HEK293T (cell line): ENCODE results near the gene ORC1.

Source experiments
- ARNT ChIP-seq: fragments of 450-650 bp; IDR thresholded peaks from 2 replicates; pipeline ENCODE4 v1.6.1; 2017; ENCODE audit warnings: mild to moderate bottlenecking
- BHLHE40 ChIP-seq: fragments of 450-650 bp; IDR thresholded peaks from 2 replicates; pipeline ENCODE4 v1.6.1; 2016; ENCODE audit warnings: mild to moderate bottlenecking, moderate library complexity, borderline replicate concordance
- ELF4 ChIP-seq: fragments of 450-650 bp; IDR thresholded peaks from 2 replicates; pipeline ENCODE4 v1.6.1; 2017; ENCODE audit warnings: antibody characterized with exemption
- FOXA1 ChIP-seq: fragments of 450-650 bp; IDR thresholded peaks from 2 replicates; pipeline ENCODE4 v1.6.1; 2016; ENCODE audit warnings: mild to moderate bottlenecking
- FOXK2 ChIP-seq: fragments of 450-650 bp; IDR thresholded peaks from 2 replicates; pipeline ENCODE4 v1.6.1; 2016; ENCODE audit warnings: mild to moderate bottlenecking
- FOXM1 ChIP-seq: fragments of 450-650 bp; IDR thresholded peaks from 2 replicates; pipeline ENCODE4 v1.6.1; 2017; ENCODE audit warnings: mild to moderate bottlenecking, borderline replicate concordance
- NFRKB ChIP-seq: fragments of 450-650 bp; IDR thresholded peaks from 2 replicates; pipeline ENCODE4 v1.6.1; 2016; ENCODE audit warnings: mild to moderate bottlenecking, moderate library complexity
- SP1 ChIP-seq: fragments of 450-650 bp; IDR thresholded peaks from 2 replicates; pipeline ENCODE4 v1.6.1; 2017
- SUZ12 ChIP-seq: fragments of 450-650 bp; IDR thresholded peaks from 2 replicates; pipeline ENCODE4 v1.6.1; 2016; ENCODE audit warnings: mild to moderate bottlenecking
- TARDBP ChIP-seq: fragments of 450-650 bp; IDR thresholded peaks from 2 replicates; pipeline ENCODE4 v1.6.1; 2016
- ZNF384 ChIP-seq: fragments of 450-650 bp; IDR thresholded peaks from 2 replicates; pipeline ENCODE4 v1.6.1; 2016

- TF ChIP-seq BHLHE40 (no peak), FOXM1 (no peak), NFRKB (no peak), ELF4 (no peak), TARDBP (no peak), FOXA1 (no peak), ZNF384 (no peak), SUZ12 (no peak), ARNT (no peak), SP1 (no peak), FOXK2 (no peak)
Observed at GRCh38 chr1:52416811-52417210, 12.6 kb upstream of the ORC1 start.
